ENCODE data around the gene THAP10. TPM values are rescaled to one million over a fixed set of nuclear protein-coding genes. Genes with fewer than 3 reads are reported as not detected.
"Not testable (repeated sequence)": the region's sequence is repeated elsewhere in the genome, so short reads cannot be mapped to it uniquely, and the experiment has no call there.

THAP10 gene
- total RNA-seq, 3 donors from 2014 or later = 1.2 to 2.7 (median 1.6) TPM

DNA sequence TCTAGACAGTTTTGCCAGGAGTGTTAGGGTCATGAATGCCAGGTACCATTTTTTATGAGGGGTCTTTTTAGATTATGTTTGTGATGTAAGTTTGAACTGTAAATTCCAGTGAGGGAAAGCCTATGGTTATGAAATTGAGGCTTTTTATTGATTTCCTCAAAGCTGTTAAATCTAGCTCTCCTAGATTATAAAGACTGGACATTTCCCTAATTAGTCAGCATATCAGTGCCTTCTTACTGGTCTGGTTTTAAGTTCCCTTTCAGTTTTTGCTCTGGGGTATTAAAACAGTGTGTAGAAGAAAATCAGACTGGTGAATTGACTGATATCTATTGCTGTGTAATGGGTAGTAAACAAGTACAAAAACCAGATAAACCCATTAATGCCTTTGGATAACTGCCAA is 39.6 kb upstream of the THAP10 start:
- H3K4me1 ChIP-seq (ENCODE audit: low read depth) = no peaks in the 10 kb centered on the region
- no peak overlapping the region for H3K4me3 ChIP-seq
- TF ChIP-seq, protein P1, sequence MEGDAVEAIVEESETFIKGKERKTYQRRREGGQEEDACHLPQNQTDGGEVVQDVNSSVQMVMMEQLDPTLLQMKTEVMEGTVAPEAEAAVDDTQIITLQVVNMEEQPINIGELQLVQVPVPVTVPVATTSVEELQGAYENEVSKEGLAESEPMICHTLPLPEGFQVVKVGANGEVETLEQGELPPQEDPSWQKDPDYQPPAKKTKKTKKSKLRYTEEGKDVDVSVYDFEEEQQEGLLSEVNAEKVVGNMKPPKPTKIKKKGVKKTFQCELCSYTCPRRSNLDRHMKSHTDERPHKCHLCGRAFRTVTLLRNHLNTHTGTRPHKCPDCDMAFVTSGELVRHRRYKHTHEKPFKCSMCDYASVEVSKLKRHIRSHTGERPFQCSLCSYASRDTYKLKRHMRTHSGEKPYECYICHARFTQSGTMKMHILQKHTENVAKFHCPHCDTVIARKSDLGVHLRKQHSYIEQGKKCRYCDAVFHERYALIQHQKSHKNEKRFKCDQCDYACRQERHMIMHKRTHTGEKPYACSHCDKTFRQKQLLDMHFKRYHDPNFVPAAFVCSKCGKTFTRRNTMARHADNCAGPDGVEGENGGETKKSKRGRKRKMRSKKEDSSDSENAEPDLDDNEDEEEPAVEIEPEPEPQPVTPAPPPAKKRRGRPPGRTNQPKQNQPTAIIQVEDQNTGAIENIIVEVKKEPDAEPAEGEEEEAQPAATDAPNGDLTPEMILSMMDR (IDR thresholded peaks at IDR 0.05) = no peak
- no peak for ATAC-seq
- no peak for DNase-seq
- H3K36me3 ChIP-seq (ENCODE audit: low read depth) = no peaks in the 10 kb centered on the region
- intact Hi-C loops (cut with DNase I, micrococcal nuclease) = no loop called here
- no peaks in the 10 kb centered on the region for H3K9me3 ChIP-seq

DNA sequence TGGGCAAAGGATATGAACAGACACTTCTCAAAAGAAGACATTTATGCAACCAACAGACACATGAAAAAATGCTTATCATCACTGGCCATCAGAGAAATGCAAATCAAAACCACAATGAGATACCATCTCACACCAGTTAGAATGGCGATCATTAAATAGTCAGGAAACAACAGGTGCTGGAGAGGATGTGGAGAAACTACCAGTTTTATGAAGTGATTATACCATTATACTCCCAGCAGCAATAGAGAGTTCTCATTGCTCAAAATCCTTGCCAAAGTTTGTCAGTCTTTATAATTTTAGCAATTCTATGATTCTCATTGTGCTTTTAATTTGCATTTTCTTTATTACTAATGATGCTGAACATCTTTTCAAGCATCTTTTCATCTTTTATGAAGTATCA is 34.7 kb upstream of the THAP10 start:
- ATAC-seq; H3K4me1 ChIP-seq (ENCODE audit: low read depth): not testable (repeated sequence)

GRCh38 chr15:70923311-70924080 is 31.3 kb upstream of the THAP10 start:
- Histone ChIP-seq H3K36me3 (ENCODE audit: low read depth) (no peaks in the 10 kb centered on the region), H3K4me3 (no peak overlapping the region), H3K9me3 (no peaks in the 10 kb centered on the region), H3K4me1 (ENCODE audit: low read depth) (no peaks in the 10 kb centered on the region)
- TF ChIP-seq, protein P1 (IDR thresholded peaks at IDR 0.05) = no peak
- no peak for DNase-seq
- intact Hi-C loops (cut with DNase I, micrococcal nuclease) = no loop called here
- no peak for ATAC-seq

More for the DNA sequence above, 34.7 kb upstream of the THAP10 start:
- DNase-seq; H3K36me3 ChIP-seq (ENCODE audit: low read depth); H3K9me3 ChIP-seq; H3K4me3 ChIP-seq; intact Hi-C loops (cut with DNase I, micrococcal nuclease): not testable (repeated sequence)

GRCh38 chr15:70922119-70922518 is 29.9 kb upstream of the THAP10 start:
- TF ChIP-seq, protein P1 (IDR thresholded peaks at IDR 0.05) = no peak
- intact Hi-C loops (cut with DNase I, micrococcal nuclease) = no loop called here
- Histone ChIP-seq H3K9me3 (no peaks in the 10 kb centered on the region), H3K36me3 (ENCODE audit: low read depth) (no peaks in the 10 kb centered on the region), H3K4me3 (no peak overlapping the region), H3K4me1 (ENCODE audit: low read depth) (no peaks in the 10 kb centered on the region)
- no peak for ATAC-seq
- DNase-seq = no peak

DNA sequence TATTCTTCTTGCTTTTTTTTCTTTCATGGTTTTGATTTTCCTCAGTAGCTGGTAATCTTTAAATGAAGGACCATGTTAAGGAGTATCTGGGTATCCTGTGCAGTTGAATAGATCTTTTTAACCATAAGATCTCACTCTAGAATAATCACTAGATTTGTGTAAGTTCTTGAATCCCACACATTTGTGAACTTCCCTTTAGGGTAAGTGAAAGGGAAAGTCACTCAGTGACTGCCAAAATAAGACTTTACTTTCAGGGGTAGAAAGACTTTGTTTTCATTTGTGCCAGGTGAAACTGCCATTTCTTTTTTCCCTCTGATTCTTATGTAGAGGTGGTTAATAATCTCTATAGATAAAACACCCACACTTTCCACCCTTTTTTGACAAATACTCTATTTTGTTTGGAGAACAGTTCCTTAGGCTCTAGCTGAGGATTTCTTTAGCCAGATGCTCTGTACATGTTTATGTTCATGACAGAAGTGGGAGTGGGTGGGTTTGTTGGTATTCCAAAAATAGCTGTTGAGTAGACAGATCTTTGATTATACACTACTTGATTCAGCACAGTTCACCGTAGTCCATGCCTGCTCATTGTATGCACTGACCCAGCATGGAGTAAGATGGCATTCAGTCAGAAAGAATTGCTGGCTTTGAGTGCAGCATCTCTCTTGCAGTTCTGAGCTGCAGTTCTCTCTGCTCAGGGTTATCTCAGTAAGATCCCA is 28.9 kb upstream of the THAP10 start:
- no peak for DNase-seq
- Histone ChIP-seq H3K9me3 (no peaks in the 10 kb centered on the region), H3K4me3 (no peak overlapping the region), H3K36me3 (ENCODE audit: low read depth) (no peaks in the 10 kb centered on the region), H3K4me1 (ENCODE audit: low read depth) (no peaks in the 10 kb centered on the region)
- TF ChIP-seq, protein P1 (IDR thresholded peaks at IDR 0.05) = no peak
- no peak for ATAC-seq
- intact Hi-C loops (cut with DNase I, micrococcal nuclease) = no loop called here

- TF ChIP-seq, protein P1 (IDR thresholded peaks at IDR 0.05) = no peak
- no peak overlapping the region for H3K4me3 ChIP-seq
- peak in 2 of 3 donors; percentile 8 to 40 for DNase-seq
- H3K36me3 ChIP-seq (ENCODE audit: low read depth) = no peaks in the 10 kb centered on the region
- no peak for ATAC-seq
- no peaks in the 10 kb centered on the region for H3K9me3 ChIP-seq
- no peaks in the 10 kb centered on the region for H3K4me1 ChIP-seq (ENCODE audit: low read depth)
- intact Hi-C loops (cut with DNase I, micrococcal nuclease) = no loop called here
Observed at GRCh38 chr15:70917955-70918354, 25.7 kb upstream of the THAP10 start.
